GM12878 (cell line): Measurements from ENCODE around the gene DENND1A. TPM values are rescaled to one million over a fixed set of nuclear protein-coding genes. Genes with fewer than 3 reads are reported as not detected.

Source experiments
- ATAC-seq: fragments of 200-7000 bp; cut with Tn5 transposase; 3 replicates; pipeline ENCODE4 v1.9.1; 2020; ENCODE audit warnings: mild to moderate bottlenecking, moderate library complexity
- BruUV-seq: library from RNA; stranded (reverse); fragments of 400-500 nt; replicated peaks from 2 replicates; lab custom pipeline; 2021; lab: Mats Ljungman, UMichigan
- CTCF ChIA-PET: fragments of 300-600 bp; sonication (Branson Sonifier 250); formaldehyde crosslinking; extraction: SDS; loops from one replicate; lab custom pipeline; 2021; ENCODE audit warnings: inconsistent platforms; lab: Yijun Ruan, JAX
- POLR2A ChIA-PET: fragments of 350-600 bp; formaldehyde crosslinking; extraction: SDS; loops from one replicate; lab custom pipeline; 2021; ENCODE audit warnings: inconsistent platforms; lab: Charles Lee
- RAD21 ChIA-PET: fragments of 300-600 bp; sonication (Branson Sonifier 250); formaldehyde crosslinking; loops from one replicate; lab custom pipeline; 2023; ENCODE audit warnings: antibody characterized with exemption; ENCODE audit not compliant: unreplicated experiment; lab: Charles Lee
- SMC1A ChIA-PET: fragments of 300-600 bp; sonication (Branson Sonifier 250); formaldehyde crosslinking; loops from one replicate; lab custom pipeline; 2023; ENCODE audit not compliant: unreplicated experiment, uncharacterized antibody; lab: Charles Lee
- DNase-seq: peaks from one replicate; pipeline ENCODE4 v3.0.0-alpha.2; 2011; ENCODE audit warnings: low read depth, low spot score
- FAIRE-seq: peaks from 3 replicates; lab custom pipeline; 2011; peaks lifted over from hg19 to GRCh38; lab: Jason Lieb, UNC
- H2AFZ ChIP-seq: 2 replicates; pipeline ENCODE4 v1.6.0; 2011; ENCODE audit warnings: low read depth, low read length, control low read depth; ENCODE audit not compliant: control insufficient read depth
- H3K27ac ChIP-seq: 2 replicates; pipeline ENCODE4 v1.5.1; 2011; ENCODE audit warnings: control low read depth; ENCODE audit not compliant: control insufficient read depth, insufficient read depth
- H3K27me3 ChIP-seq, 2 experiments: replicated peaks in 1 of 2; 2 replicates each; pipeline versions ENCODE4 v1.6.0 to v1.6.1; 2011; ENCODE audit warnings: low read length in 1 of 2; ENCODE audit not compliant: control insufficient read depth in 2 of 2, insufficient read depth in 2 of 2
- H3K36me3 ChIP-seq, 2 experiments: 2 replicates each; pipeline ENCODE4 v1.5.1; 2011; ENCODE audit warnings: low read length in 1 of 2; ENCODE audit not compliant: control insufficient read depth in 2 of 2, insufficient read depth in 2 of 2
- H3K4me1 ChIP-seq: 2 replicates; pipeline ENCODE4 v1.6.1; 2011; ENCODE audit warnings: mild to moderate bottlenecking, low read length, moderate library complexity, mixed read lengths; ENCODE audit not compliant: control insufficient read depth, insufficient read depth
- H3K4me2 ChIP-seq: 2 replicates; pipeline ENCODE4 v1.6.0; 2011; ENCODE audit warnings: control low read depth; ENCODE audit not compliant: control insufficient read depth, insufficient read depth
- H3K4me3 ChIP-seq: fragments of 200-600 bp; sonication (generic); 2 replicates; pipeline ENCODE4 v1.5.1; 2016
- H3K79me2 ChIP-seq: 2 replicates; pipeline ENCODE4 v1.6.0; 2011; ENCODE audit warnings: low read length; ENCODE audit not compliant: control insufficient read depth, insufficient read depth
- H3K9ac ChIP-seq: 2 replicates; pipeline ENCODE4 v1.8.0; 2011; ENCODE audit warnings: low read length, control low read depth, mixed read lengths; ENCODE audit not compliant: control insufficient read depth, insufficient read depth
- H3K9me3 ChIP-seq: replicated peaks from 3 replicates; pipeline ENCODE4 v1.5.1; 2011; ENCODE audit warnings: mild to moderate bottlenecking, low read length; ENCODE audit not compliant: control insufficient read depth, insufficient read depth
- H4K20me1 ChIP-seq: 2 replicates; pipeline ENCODE4 v1.6.0; 2011; ENCODE audit not compliant: control insufficient read depth, insufficient read depth
- MTA2 ChIP-seq: fragments of 450-650 bp; IDR thresholded peaks from 2 replicates; pipeline ENCODE4 v1.6.1; 2016; ENCODE audit warnings: low read depth, mild to moderate bottlenecking, moderate library complexity
- NR2C1 ChIP-seq: fragments of 450-650 bp; IDR thresholded peaks from 2 replicates; pipeline ENCODE4 v1.6.1; 2017; ENCODE audit warnings: antibody characterized with exemption, mild to moderate bottlenecking, moderate library complexity
- NR2F1 ChIP-seq: fragments of 450-650 bp; conservative IDR thresholded peaks from 2 replicates; pipeline ENCODE4 v1.6.1; 2017; ENCODE audit warnings: mild to moderate bottlenecking
- RELA ChIP-seq: fragments of 450-650 bp; IDR thresholded peaks from 2 replicates; pipeline ENCODE4 v1.8.0; 2014; ENCODE audit warnings: borderline replicate concordance; ENCODE audit not compliant: partially characterized antibody
- ZBTB33 ChIP-seq: fragments of 450-650 bp; IDR thresholded peaks from 2 replicates; pipeline ENCODE4 v1.6.1; 2017; ENCODE audit warnings: mild to moderate bottlenecking
- ZNF207 ChIP-seq: fragments of 450-650 bp; IDR thresholded peaks from 2 replicates; pipeline ENCODE4 v1.6.1; 2014; ENCODE audit warnings: antibody characterized with exemption, mild to moderate bottlenecking, borderline replicate concordance
- ZNF622 ChIP-seq: fragments of 450-650 bp; IDR thresholded peaks from 2 replicates; pipeline ENCODE4 v1.6.1; 2017; ENCODE audit warnings: mild to moderate bottlenecking, inconsistent platforms
- WGBS: methylation state at CpG from one replicate; pipeline ENCODE4 v1.1.6; 2016; ENCODE audit warnings: low lambda C conversion rate; ENCODE audit not compliant: insufficient replicate concordance, insufficient coverage; ENCODE audit errors: missing lambda C conversion rate; 5-methylcytosine and 5-hydroxymethylcytosine counted together
- in situ Hi-C: fragments of 300-500 bp; cut with MboI; formaldehyde crosslinking; loops from 9 replicates; pipeline ENCODE4 v1.14.3; 2018; ENCODE audit warnings: mixed read lengths
- intact Hi-C: fragments of 100-400 bp; cut with micrococcal nuclease; formaldehyde crosslinking; loops from one replicate; pipeline ENCODE4 v1.14.2; 2022; ENCODE audit not compliant: unreplicated experiment
- polyA plus RNA-seq, 11 experiments: library from polyadenylated mRNA; depleted of rRNA in 4 of 11; unstranded in 6 of 11; stranded (reverse) in 5 of 11; fragments of >200 nt; fragmentation: Nextera tagmentation in 4 of 11; fragmentation: Illumina TruSeq in 1 of 11; extraction: Ambion mirVana in 4 of 11; extraction: Trizol in 1 of 11; gene quantifications; 1 replicate in 1 of 11; 2 replicates in 10 of 11; pipeline versions ENCODE4 v1.2.1 to v1.2.3, GENCODE V29; 2011 to 2016; ENCODE audit warnings: inconsistent platforms in 2 of 11, missing spikeins in 2 of 11, low read depth in 1 of 11
- total RNA-seq, 4 experiments: library from RNA; depleted of rRNA in 3 of 4; stranded (reverse); fragments of >200 nt in 3 of 4; fragmentation: Illumina TruSeq in 1 of 4; extraction: Trizol in 1 of 4; gene quantifications; 2 replicates each; pipeline versions ENCODE4 v1.2.1 to v1.2.3, GENCODE V29; 2013 to 2021

The DENND1A gene
- total and polyA plus RNA-seq, 10 of the 15 experiments (the other 5 are each of a cell fraction or from before 2014, with no cell fraction given) = 14.1 to 48.6 (median 35.2) TPM

GRCh38 chr9:123568691-123569688 is 360.9 kb downstream of the DENND1A start (continued):
- no peak for TF ChIP-seq ZBTB33
- no peak for TF ChIP-seq RELA

- no peak for ATAC-seq
- H3K4me3 ChIP-seq = no peak overlapping the region
- H2AFZ ChIP-seq = no peak overlapping the region
- no peak overlapping the region for H3K9ac ChIP-seq
- no peak overlapping the region for H3K27ac ChIP-seq
- no peaks in the 10 kb centered on the region for H3K79me2 ChIP-seq
- POLR2A ChIA-PET = no interaction called here
- H3K4me2 ChIP-seq = no peak overlapping the region
- CTCF ChIA-PET = interaction anchor here (0.6 to 1.0 kb wide), 3 partner anchors 23 to 472 kb away, joined by 3 to 4 read pairs (median 3); no protein-coding TSS in a partner anchor
- FAIRE-seq = no peak
- H4K20me1 ChIP-seq = no peaks in the 10 kb centered on the region
- no TSS peak for BruUV-seq
- WGBS = 87% methylated on average over 3 of the region's 3 CpGs
- peaks cover 15% of the 10 kb centered on the region for H3K4me1 ChIP-seq
- intact Hi-C loops (no loop called here), in situ Hi-C loops (no loop called here)
- H3K27me3 ChIP-seq = no peaks in the 10 kb centered on the region
- TF ChIP-seq MTA2 (peak; percentile 23; the same call in 1 of the 2 replicates), ZNF207 (no peak), ZNF622 (no peak), NR2F1 (peak; percentile 49), ZBTB33 (peak; percentile 56; the same call in 1 of the 2 replicates), NR2C1 (peak; percentile 67)
- H3K9me3 ChIP-seq = no peaks in the 10 kb centered on the region
- H3K36me3 ChIP-seq = peaks cover 0 to 1% of the 10 kb centered on the region in 2 experiments; a peak in 1 of 4 replicates
- SMC1A ChIA-PET = interaction anchor here (0.6 to 1.5 kb wide), 7 partner anchors 12 to 205 kb away, joined by 3 to 4 read pairs (median 3); no protein-coding TSS in a partner anchor
- RAD21 ChIA-PET = interaction anchor here (0.7 to 1.3 kb wide), 3 partner anchors 70 to 373 kb away, joined by 3 to 6 read pairs (median 3); no protein-coding TSS in a partner anchor
- no peak for DNase-seq
These were observed 362.9 kb downstream of the DENND1A start for GRCh38 chr9:123567013-123567412.
